DOHH2 (cell line): Measurements from ENCODE around the gene PKHD1.

Experiments used
- EZH2phosphoT487 ChIP-seq: fragments of 200-600 bp; sonication (generic); IDR thresholded peaks from 2 replicates; pipeline ENCODE4 v1.6.1; 2017; ENCODE audit warnings: borderline replicate concordance, mild to moderate bottlenecking, antibody characterized with exemption, low read length, moderate library complexity, mixed read lengths
- TF ChIP-seq, protein P1 (sequence below): fragments of 200-600 bp; sonication (generic); IDR thresholded peaks from one replicate; pipeline ENCODE4 v1.5.1; 2014; ENCODE audit warnings: antibody characterized with exemption, mild to moderate bottlenecking, low read depth, low read length; ENCODE audit not compliant: poor library complexity, severe bottlenecking

DNA sequence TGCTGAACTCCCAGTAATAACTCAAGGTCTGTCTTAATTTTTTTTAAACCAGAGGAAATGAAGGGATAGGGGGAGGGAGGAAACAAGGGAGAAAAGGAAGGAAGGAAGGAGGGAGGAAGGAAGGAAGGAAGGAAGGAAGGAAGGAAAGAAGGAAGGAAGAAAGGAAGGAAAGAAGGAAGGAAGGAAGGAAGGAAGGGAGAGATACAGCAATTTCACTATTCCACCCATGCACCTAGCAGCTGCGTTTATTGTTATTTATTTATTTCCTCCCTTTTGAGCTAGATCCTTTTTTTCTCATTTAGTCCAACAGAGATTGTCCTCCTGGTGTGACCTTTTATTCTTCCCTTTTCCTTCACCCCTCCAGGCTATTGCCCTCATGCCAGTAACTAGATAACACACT is 97.6 kb downstream of the PKHD1 start:
- TF ChIP-seq, protein P1, sequence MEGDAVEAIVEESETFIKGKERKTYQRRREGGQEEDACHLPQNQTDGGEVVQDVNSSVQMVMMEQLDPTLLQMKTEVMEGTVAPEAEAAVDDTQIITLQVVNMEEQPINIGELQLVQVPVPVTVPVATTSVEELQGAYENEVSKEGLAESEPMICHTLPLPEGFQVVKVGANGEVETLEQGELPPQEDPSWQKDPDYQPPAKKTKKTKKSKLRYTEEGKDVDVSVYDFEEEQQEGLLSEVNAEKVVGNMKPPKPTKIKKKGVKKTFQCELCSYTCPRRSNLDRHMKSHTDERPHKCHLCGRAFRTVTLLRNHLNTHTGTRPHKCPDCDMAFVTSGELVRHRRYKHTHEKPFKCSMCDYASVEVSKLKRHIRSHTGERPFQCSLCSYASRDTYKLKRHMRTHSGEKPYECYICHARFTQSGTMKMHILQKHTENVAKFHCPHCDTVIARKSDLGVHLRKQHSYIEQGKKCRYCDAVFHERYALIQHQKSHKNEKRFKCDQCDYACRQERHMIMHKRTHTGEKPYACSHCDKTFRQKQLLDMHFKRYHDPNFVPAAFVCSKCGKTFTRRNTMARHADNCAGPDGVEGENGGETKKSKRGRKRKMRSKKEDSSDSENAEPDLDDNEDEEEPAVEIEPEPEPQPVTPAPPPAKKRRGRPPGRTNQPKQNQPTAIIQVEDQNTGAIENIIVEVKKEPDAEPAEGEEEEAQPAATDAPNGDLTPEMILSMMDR = no peak
- TF ChIP-seq EZH2phosphoT487 = no peak
